Stimulated activated CD4-positive, alpha-beta T cell treated with anti-CD3 and anti-CD28 coated beads, Interleukin-2, amount 100 ng/mL, for 48 hours (primary cell): ENCODE results near the gene CLNK.

Source experiments
- DNase-seq, 2 donors: peaks; one replicate each; pipeline ENCODE4 v3.0.0-alpha.2; 2020

Gene CLNK

DNA sequence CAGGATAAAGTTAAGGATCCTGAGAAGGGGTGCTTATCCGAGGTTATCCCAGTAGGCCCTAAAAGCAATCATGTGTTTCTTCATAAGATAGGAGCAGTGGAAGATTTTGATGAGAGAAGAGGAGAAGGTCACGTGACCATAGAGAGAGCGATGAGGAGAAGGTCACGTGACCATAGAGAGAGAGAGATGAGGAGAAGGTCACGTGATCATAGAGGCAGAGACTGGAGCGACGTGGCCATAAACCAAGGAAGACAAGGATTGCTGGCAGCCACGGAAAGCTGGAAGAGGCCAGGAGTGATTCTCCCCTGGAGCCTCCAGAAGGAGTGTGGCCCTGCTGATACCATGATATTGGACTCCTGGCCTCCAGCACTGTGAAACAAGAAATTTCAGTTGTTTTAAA, 188.9 kb downstream of the CLNK start:
- no peak for DNase-seq

DNA sequence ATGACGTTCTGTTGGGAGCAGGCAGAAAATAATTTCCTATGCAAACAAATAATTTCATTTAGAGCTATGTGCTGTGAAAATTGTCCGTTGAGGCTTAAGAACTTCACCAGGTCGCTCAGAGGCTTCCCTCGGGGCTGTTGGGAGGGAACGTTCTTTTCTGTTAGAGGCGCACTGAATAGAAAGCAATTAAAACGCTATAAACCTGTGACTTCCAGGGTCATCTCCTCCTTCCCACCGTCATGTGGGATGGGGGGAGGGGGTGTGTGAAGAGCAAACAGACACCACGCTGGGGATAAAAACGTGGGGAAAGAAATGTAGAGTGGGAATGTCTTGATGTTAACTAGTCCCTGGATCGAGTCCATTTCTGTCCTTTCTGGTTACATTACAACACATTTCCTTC, 192.1 kb downstream of the CLNK start:
- DNase-seq = no peak

DNA sequence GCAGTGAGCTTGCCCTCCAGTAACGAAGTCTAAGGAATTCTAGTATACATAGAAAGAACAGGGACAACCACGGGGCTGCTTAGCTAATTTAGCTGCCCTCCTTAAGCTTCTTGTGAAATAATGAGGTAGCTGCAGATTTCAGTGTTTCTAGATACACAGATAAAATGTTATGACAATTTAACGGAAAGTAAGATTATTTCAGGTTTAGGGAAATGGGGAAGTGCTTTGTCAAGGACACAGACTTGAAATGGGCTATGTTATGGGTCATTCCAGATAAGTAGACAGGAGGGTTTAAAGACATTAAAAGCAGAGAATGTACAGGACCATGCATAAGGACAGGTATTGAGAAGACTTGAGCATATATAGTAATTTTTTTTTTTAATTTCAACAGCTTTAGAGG, 193.2 kb downstream of the CLNK start:
- no peak for DNase-seq

DNA sequence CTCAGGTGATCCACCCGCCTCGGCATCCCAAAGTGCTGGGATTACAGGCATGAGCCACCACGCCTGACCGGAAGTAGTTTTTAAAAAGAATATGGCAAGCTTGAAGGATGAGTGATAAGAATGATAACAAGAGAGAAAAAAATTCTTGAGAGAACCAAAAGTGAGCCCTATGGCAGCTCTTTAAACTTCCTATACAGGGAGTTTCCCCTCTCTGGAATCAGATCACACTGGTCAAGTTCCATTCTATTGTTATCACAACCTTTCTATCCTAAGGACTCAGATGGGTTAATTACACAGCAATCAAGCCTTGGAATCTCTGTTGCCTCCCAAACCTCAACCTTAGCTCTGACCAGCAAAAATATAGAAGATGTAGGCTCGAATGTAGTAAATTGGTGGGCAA, 193.6 kb downstream of the CLNK start:
- no peak for DNase-seq

DNA sequence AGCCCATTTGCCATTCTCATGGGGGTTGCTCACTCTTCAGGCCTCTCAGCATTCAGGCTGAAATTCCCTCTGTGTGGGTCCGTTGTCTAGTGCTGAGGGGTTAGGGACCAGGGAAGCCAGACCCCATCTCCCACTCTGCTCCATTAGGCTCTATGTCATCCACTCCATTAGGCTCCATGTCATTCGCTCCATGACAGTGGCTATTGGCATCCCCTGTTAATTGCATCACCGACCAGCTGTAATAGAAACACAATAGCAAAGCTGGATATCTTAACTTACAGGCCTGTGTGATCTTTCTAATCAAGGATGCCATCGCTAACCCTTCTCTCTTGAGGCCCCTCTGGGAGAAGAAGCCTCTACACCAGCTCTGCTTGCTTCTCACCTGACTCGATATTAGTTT, 201.7 kb downstream of the CLNK start:
- no peak for DNase-seq

DNA sequence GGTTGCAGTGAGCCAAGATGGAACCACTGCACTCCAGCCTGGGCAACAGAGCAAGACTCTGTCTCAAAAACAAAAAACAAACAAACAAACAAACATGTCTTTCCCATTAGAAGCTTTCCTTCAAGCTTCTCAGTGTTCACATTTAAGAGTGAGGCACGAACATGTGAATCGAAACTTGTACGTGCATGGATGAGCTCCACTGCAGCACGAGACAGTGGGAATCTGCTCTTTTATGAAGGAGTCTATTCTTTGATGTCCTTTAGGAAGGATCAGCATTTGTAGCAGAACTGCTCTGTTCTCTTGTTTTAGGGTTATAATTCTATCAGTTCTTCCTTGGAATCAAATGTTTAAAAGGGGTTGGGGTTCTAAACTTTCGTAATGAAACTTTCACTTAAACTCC, 204.0 kb downstream of the CLNK start:
- DNase-seq = no peak

DNA sequence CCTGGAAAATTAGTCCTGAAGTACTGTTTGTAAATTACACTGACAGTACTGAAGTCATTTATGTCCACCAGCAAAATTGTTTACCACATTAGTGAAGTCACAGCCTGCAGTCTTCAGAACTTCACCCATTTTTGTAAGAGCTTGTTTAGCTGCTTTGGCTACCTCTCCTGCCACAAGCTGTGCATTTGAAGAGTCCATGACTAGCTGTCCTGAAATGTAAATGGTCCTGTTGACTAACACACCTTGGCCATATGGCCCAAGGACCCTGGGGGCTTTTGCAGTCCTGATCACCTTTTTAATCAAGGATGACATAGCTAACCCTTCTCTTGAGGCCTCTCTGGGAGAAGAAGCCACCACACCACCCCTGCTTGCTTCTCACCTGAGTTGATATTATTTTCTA, 205.9 kb downstream of the CLNK start:
- DNase-seq = no peak

DNA sequence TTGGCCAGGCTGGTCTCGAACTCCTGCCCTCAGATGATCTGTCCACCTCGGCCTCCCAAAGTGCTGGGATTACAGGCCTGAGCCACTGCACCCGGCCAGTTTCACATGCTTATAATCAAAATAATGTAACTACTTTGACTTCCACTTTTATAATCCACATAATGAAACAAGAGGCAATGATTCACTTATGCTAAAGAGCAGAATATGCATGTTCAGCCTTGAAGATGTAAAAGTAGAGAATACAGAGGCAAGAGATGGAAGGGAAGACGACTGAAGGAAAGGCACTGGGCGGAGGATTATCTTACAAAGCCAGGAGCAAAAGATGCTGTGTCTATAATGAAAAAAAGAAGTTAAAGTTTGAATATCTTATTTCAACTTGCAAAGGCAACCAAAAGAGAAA, 214.1 kb downstream of the CLNK start:
- no peak for DNase-seq

DNA sequence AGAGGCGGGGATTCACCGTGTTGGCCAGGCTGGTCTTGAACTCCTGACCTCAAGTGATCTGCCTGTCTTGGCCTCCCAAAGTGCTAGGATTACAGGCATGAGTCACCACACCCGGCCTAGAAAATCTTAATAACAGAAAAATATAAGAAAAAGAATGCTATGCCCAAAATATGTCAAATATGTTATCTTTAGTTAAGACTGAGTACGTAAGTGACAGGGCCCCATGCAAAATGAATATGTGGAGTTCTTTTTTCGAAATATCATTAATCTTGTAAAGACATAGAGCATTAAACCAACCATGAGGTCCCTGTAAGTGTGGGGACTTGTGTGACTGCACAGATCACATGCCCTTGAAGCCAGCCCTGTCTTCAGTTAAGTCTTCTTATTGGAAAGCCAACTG, 218.4 kb downstream of the CLNK start:
- DNase-seq = no peak

DNA sequence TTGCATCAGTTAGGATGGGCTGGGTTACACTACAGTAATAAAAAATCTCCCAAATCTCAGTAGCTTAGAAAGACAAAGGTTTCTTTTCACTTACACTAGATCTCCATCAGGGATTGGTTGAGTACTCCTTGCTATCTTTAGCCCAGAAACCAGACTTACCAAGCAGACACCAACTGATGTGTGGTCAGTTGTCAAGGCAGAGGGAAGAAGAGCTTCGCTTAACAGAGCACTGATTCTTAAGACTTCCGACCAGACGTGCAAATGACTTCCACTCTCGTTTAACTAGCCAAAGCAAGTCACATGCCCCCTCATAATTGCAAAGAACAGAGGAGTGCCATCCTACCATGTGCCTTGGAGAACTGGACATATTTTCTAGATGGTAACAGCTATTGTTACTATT, 221.7 kb downstream of the CLNK start:
- DNase-seq = no peak

DNA sequence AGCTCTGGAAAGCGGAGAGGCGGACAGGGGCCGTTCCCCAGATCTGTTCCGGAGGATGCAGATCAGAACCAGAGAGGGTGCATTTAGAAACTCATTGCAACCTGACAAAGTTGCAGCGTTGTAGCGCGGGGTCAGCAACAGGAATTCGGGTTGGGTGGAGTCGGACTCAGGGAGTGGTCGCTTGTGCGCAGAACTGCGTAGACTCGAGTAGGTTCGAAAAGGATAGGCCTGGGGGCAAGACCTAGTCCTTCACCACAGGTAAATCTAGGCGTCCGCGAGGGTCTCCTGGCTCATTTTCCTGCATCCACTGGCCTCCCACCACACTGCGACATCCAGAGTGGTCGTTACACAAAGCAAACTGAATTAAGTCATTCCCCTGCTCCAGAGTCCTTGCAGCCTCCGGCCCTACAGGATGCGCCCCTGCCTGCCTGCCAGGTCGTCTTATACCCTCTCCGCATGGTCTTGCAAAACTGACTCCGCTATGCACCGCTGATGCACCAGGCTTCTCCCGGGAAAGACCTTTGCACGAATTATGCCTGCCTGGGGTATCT, 222.6 kb downstream of the CLNK start:
- DNase-seq = no peak

DNA sequence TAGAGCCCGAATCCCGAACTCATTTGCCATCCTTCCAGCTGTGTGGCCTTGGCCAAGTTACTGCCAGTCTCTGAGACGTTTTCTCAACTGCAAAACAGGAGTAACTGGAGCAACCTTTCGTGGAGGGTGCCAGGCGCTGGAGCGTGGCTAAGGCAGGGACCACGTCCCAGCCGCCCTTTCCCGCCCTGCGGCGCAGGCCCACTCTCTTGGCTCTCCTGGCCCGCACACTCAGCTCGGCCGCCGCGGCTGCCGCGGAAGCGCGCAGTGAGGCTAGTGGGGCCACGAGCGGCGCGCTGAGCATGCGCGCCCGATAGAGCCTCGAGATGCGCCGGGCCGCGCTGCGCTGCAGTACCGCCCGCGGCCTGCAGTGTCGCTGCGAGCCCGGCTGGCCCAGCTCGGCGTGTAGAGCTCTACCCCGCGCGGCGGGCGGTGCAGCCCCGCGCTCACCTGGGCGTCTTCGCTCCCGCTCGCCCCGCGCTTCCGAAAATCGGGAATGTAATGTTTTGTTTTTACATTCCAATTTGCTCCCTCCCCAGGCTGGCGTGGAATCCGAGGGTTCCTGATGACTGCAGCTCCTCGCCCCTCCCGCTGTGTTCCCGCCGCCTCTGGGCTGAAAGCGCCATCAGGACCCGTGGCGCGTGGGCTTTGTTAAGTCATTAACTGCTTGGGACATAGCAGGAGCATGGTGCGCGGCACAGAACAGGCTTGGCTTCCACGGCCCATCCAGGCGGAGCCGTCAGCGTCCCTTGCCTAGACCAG, 223.3 kb downstream of the CLNK start:
- DNase-seq = peak; percentile 66 to 77

DNA sequence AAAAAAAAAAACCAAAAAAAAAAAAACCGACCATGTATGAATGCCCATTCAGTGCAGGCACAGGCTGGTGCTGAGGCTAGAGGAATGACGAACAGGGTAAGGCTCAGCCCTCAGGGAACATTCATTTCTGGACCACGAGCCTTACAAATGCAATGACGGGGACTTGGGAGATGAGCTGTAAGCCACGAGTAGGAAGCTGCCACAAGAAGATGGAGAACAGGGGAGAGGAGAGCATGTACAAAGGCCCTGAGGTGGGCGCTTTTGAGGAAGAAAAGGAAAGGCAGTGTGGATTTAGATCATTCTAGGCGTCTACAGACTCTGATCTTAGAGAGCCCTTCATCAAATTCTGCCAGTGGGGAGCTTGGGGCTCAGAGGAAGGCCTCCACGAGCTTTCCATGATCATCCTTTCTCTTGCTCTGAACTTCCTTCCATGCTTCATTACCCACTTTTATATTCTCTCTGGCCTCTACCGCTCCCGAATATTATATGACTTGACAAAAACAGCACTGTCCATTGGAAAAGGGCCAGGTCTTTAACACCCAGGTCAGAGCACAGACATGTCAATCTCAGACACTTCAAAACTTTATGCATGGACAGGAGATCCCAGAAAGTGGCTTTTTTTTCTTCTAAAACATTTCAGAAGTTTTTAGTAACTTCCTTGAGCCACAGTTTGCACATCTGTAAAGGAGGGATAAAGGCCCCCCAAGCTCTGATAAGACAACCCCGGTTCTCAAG, 224.1 kb downstream of the CLNK start:
- DNase-seq = no peak

DNA sequence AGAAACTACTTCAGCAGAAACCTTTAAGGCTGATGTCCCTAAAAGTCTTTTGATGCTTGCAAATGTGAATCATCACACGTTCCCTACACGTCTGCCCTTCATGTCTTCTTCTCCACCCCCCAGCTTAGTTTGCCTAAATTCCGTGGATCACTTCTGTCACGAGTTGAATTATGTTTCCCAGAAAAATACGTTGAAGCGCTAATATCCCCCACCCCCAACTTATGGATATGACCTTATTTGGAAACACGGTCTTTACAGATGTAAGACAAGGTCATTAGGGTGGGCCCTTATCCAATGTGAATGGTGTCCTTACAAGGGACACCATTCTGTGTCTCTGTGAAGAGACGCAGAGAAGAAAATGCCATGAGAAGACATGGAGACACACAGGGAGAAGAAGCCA, 225.3 kb downstream of the CLNK start:
- DNase-seq = no peak

DNA sequence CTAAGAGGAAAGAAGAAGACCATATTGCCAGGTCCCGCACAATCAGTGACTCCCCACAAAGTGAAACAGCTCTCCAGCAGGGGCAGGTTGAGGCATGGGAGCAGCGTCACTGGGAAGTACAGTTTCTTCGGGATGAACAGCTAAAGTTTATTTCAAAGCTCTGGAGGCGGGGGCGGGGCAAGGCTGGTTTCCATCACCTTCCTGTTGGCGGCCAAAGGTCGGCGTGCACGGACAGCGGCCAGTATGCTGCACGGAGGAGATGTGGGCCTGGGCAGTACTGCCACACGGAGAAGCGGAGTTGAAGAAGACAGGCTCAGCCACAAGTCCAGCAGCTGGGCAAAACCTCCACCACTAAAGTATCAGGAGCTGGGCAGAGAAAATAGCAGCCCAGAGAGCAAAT, 226.4 kb downstream of the CLNK start:
- DNase-seq = no peak

DNA sequence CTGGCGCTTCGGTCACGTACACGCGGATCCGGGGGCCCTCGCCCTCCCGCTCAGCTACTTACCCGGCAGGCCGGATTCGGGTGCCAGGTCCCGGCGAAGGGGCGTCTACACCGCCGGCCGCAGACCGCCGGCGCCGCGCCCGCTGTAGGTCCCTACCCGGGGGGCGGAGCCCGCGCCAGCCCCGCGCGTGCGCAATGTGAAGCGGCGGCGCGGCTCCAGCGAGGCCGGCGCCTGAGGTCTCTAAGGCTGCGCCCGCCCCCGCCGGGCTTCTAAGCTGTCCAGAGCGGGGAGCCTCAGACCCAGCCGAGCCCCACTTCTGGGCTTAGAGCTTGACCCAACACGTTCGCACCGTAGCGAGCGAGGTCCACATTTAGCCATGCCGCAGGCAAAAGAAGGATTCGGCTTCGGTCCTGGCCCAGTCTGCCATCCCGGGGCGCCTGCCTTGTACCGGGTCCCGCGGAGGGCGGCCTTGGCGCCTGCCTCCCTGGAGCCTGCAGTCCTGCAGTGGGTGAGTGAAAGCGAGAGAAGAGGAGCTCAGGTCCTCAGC, 227.2 kb downstream of the CLNK start, which contains the start of gene ZNF518B:
TSS of gene ZNF518B (minus strand) at position 172 of the 547 bp plus-strand sequence. CDS start 11,098 bp downstream, outside the sequence.
- peak; percentile 74 to 75 for DNase-seq

DNA sequence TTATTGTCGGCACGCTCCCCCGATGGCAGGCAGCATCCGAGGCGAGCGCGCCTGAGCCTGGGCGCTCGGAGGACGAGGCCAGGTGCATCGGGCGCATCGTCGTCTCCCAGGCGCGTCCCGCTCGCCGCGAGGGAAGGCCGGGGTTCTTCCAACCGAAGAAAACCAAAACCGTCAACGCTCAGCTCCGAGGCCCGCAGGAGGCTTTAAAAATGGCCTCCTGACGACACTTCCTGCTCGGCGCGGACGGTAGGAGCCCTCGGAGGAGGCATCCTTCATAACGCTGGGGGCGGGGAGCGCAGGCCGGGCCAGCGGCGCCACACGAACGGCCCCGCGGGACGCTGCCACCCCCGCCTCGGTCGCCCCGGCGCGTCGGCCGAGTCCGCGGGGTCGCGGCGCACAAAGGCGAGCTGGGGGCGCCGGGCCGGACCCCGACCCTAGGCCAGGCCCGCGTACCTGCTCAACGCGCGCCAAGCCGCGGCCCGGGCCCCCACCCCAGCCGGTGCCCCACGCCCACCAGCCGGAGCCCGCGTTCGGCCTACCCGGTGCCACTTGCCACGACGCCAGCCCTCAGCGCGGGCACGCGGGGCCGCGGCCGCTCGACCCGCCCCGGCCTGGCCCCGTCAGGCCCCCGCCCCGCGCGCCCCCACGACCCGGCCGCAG, 227.8 kb downstream of the CLNK start:
- DNase-seq = peak in 1 of 2 donors; percentile 50

DNA sequence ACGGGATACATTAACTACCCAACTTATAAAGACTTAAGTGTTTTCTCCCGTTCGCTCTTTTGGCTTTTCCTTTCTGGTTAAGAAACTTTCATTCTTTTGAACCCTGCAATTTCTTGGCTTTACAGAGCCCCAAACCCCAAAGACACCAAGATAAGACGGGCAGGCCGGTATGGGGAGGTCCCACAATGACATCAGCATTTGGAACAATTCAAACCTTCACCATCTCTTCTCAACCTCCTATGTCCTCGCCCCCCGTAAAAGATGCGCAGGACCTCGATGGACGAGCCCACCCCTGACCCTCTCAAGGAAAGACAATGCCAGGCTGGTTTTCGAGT, 228.3 kb downstream of the CLNK start:
- no peak for DNase-seq

DNA sequence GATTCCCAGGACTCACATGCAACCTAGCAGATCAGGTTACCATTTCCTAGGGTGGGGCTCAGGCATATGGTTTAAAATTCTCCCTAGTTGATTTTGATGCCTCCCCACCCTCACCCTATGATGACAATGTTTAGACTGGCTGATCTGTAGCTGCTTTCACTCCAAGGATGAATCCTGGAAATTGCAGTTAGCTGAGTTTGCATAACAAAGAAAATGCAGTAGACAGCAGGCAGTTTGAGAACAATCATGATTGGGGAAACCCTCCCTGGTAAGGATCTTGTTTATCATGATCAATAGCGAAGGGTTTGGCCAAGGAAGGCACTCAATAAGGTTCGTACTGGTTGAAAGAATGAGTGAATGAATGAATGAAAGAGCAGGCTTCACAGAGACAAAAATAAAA, 229.4 kb downstream of the CLNK start:
- no peak for DNase-seq

DNA sequence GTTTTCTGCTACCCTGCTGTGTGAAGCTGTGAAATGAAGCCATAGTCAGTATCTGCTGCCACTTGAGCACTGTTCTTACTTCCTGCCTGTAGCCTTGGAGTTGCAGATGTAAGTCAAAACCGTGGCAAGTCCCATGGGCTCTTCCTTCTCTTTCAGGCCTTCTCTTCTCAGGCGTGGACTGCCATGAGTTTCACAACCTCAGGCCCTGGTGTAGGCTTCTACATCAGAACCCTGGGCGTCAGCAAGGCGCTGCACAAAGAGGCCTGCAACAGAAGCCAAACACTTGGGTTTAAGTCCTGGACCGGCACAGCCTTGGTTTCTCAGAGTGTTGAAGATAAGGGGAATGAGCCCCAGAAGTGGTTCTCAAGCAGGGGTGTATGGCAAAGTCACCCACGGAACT, 229.8 kb downstream of the CLNK start:
- no peak for DNase-seq

DNA sequence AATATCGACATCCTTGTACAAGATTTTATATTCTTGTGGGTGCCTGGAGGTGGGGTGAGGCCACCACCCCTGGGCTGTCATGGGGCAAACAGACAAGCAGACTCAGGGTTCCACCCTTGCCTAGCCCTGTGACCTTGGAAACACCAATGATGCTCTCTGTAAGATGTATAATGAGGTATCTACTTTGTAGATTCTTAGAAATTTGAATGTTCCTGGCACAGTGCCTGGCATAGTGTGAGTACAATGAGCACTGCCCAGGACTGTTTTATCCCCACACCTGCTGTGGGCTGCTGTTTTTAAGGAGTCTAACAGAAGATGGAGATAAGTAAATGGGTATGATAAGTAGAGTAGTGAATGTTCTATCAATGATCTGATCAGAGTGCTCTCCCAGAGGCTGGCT, 230.4 kb downstream of the CLNK start:
- no peak for DNase-seq

DNA sequence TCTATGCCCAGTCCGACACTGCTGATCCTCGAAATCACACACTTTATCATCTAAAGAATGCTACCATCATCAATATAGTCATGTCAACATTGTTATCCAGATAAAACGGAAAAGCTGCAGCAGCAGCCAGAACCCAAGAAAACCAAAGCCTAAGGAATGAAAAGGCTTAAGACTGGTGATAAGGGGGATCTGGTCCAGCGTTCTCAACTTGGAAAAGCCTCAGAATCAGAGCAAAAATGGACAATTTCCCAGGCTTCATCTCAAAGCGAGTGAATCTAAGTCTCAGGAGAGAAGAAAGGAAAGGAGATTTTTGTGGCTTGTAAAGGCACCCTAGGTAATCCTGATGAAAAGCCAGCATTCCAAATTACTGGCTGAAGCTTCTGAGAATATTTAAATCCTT, 235.6 kb downstream of the CLNK start:
- DNase-seq = no peak

DNA sequence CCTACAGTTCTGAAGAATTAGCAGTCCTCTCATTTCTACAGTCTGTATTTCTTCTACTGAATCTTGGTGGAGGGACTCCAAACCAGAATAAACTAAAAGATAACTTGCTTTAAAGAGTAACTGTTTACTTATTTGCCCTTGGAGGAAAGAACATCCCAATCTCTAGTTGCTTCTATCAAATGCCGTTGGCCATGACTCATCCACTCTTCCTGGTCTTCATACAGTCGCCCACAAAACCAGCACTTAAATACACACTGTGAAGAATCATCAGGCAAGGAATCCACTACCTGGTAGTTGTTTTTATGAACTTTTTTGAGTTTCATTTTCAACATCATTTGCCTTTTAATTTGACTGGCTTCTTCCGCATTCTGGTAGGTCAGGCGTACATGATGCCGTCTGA, 241.6 kb downstream of the CLNK start:
- DNase-seq = no peak

DNA sequence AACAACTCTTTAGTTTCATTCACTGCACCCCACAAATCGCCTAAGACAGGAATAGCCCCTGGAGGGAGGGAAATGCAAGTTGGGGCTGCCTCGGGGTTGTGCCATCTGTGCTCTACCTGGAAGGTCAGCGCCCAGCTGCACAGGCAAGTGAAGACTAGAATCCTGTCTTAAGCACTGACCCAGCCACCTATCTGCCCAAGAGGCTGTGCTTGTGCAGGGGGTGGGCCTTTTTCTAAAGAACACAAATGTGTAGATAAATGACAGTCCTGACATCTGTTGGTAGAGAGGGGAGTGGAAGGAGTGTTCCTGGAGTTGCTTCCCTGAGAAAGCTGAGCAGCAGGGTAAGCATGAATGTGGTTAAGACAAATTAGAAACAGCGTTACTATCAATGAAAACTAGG, 243.1 kb downstream of the CLNK start:
- DNase-seq = no peak
